BE2C (cell line): ENCODE measurements around the gene CMIP.

Source experiments
- DNase-seq: peaks from one replicate; pipeline ENCODE4 v3.0.0-alpha.2; 2020
- H3K27me3 ChIP-seq: fragments of 250-450 bp; sonication (Bioruptor Pico); 2 replicates; pipeline ENCODE4 v1.5.1; 2020; ENCODE audit warnings: mild to moderate bottlenecking
- H3K36me3 ChIP-seq: fragments of 250-450 bp; sonication (Bioruptor Pico); 2 replicates; pipeline ENCODE4 v1.5.1; 2020; ENCODE audit warnings: mild to moderate bottlenecking
- H3K4me1 ChIP-seq: fragments of 250-450 bp; sonication (Bioruptor Pico); 2 replicates; pipeline ENCODE4 v1.5.1; 2020
- H3K4me3 ChIP-seq: 2 replicates; pipeline ENCODE4 v1.5.1; 2011; ENCODE audit warnings: low read depth, low read length
- H3K9me3 ChIP-seq: fragments of 250-450 bp; sonication (Bioruptor Pico); 2 replicates; pipeline ENCODE4 v1.5.1; 2020
- CTCF ChIP-seq: IDR thresholded peaks from 2 replicates; pipeline ENCODE4 v1.5.1; 2012; ENCODE audit warnings: mild to moderate bottlenecking, low read depth, low read length

Gene CMIP

GRCh38 chr16:81578076-81578475, 133.5 kb downstream of the CMIP start:
- no peak for DNase-seq
- no peaks in the 10 kb centered on the region for H3K36me3 ChIP-seq
- H3K9me3 ChIP-seq: no peaks in the 10 kb centered on the region
- H3K27me3 ChIP-seq: no peaks in the 10 kb centered on the region
- H3K4me1 ChIP-seq: no peaks in the 10 kb centered on the region
- no peak overlapping the region for H3K4me3 ChIP-seq
- TF ChIP-seq CTCF: no peak

GRCh38 chr16:81578636-81579413, 134.2 kb downstream of the CMIP start:
- no peak for DNase-seq
- Histone ChIP-seq H3K9me3 (no peaks in the 10 kb centered on the region), H3K36me3 (no peaks in the 10 kb centered on the region), H3K4me3 (no peak overlapping the region), H3K4me1 (no peaks in the 10 kb centered on the region), H3K27me3 (no peaks in the 10 kb centered on the region)
- no peak for TF ChIP-seq CTCF

GRCh38 chr16:81581107-81581506, 136.5 kb downstream of the CMIP start:
- Histone ChIP-seq H3K9me3 (no peaks in the 10 kb centered on the region), H3K4me3 (no peak overlapping the region), H3K36me3 (no peaks in the 10 kb centered on the region), H3K4me1 (no peaks in the 10 kb centered on the region), H3K27me3 (no peaks in the 10 kb centered on the region)
- no peak for DNase-seq
- no peak for TF ChIP-seq CTCF

- Histone ChIP-seq H3K36me3 (no peaks in the 10 kb centered on the region), H3K27me3 (no peaks in the 10 kb centered on the region), H3K4me3 (no peak overlapping the region), H3K4me1 (no peaks in the 10 kb centered on the region), H3K9me3 (no peaks in the 10 kb centered on the region)
- TF ChIP-seq CTCF: no peak; the same call in 1 of the 2 replicates
- no peak for DNase-seq
Measured at GRCh38 chr16:81582655-81583441, 138.2 kb downstream of the CMIP start.

- no peak for DNase-seq
- Histone ChIP-seq H3K4me3 (no peak overlapping the region), H3K4me1 (no peaks in the 10 kb centered on the region), H3K27me3 (no peaks in the 10 kb centered on the region), H3K36me3 (no peaks in the 10 kb centered on the region), H3K9me3 (no peaks in the 10 kb centered on the region)
- no peak for TF ChIP-seq CTCF
Measured at GRCh38 chr16:81583893-81584631, 139.5 kb downstream of the CMIP start.
